IMR-90 (cell line): Measurements from ENCODE around the gene BCL11B. TPM values are rescaled to one million over a fixed set of nuclear protein-coding genes. Genes with fewer than 3 reads are reported as not detected.

ENCODE experiments used
- ATAC-seq: fragments of 200-7000 bp; cut with Tn5 transposase; 2 replicates; pipeline ENCODE4 v1.9.1; 2020; ENCODE audit warnings: low read depth, mild to moderate bottlenecking, moderate library complexity
- BruUV-seq: library from RNA; stranded (reverse); fragments of 400-500 nt; replicated peaks from 2 replicates; lab custom pipeline; 2021; lab: Mats Ljungman, UMichigan
- CTCF ChIA-PET: fragments of 300-600 bp; formaldehyde crosslinking; extraction: SDS; loops from one replicate; lab custom pipeline; 2021; ENCODE audit warnings: antibody characterized with exemption; lab: Yijun Ruan, JAX
- POLR2A ChIA-PET: fragments of 300-600 bp; sonication (Branson Sonifier 250); formaldehyde crosslinking; loops from one replicate; lab custom pipeline; 2022; ENCODE audit warnings: antibody characterized with exemption; ENCODE audit not compliant: unreplicated experiment; lab: Charles Lee
- DNase-seq: peaks from one replicate; pipeline ENCODE4 v3.0.0; 2013
- H2AFZ ChIP-seq: replicated peaks from 2 replicates; pipeline ENCODE3; 2013; ENCODE audit warnings: low read length, mild to moderate bottlenecking; ENCODE audit not compliant: poor library complexity
- H2AK5ac ChIP-seq: 2 replicates; pipeline ENCODE4 v1.6.1; 2013; ENCODE audit warnings: low read depth, low read length, inconsistent platforms
- H2AK9ac ChIP-seq: replicated peaks from 2 replicates; pipeline ENCODE3; 2013; ENCODE audit warnings: mild to moderate bottlenecking, low read depth, low read length, moderate library complexity; ENCODE audit not compliant: poor library complexity
- H2BK120ac ChIP-seq: 2 replicates; pipeline ENCODE4 v1.6.1; 2013; ENCODE audit warnings: low read depth, low read length, inconsistent platforms
- H2BK15ac ChIP-seq: 3 replicates; pipeline ENCODE4 v1.6.1; 2013; ENCODE audit warnings: low read depth, low read length, inconsistent platforms
- H2BK20ac ChIP-seq: 2 replicates; pipeline ENCODE4 v1.6.1; 2013; ENCODE audit warnings: low read depth, mild to moderate bottlenecking, inconsistent platforms, low read length, moderate library complexity
- H2BK5ac ChIP-seq: 2 replicates; pipeline ENCODE4 v1.6.1; 2013; ENCODE audit warnings: mild to moderate bottlenecking, low read depth, low read length, inconsistent platforms; ENCODE audit not compliant: poor library complexity, severe bottlenecking
- H3K14ac ChIP-seq: replicated peaks from 2 replicates; pipeline ENCODE4 v1.6.1; 2013; ENCODE audit warnings: low read depth, low read length, inconsistent platforms
- H3K18ac ChIP-seq: 2 replicates; pipeline ENCODE4 v1.6.1; 2013; ENCODE audit warnings: low read depth, low read length, control low read depth
- H3K23ac ChIP-seq: 2 replicates; pipeline ENCODE4 v1.6.1; 2013; ENCODE audit warnings: low read depth, low read length, inconsistent platforms
- H3K27ac ChIP-seq: 2 replicates; pipeline ENCODE4 v1.5.1; 2013; ENCODE audit warnings: mild to moderate bottlenecking, control low read depth, low read length; ENCODE audit not compliant: insufficient read depth
- H3K27me3 ChIP-seq: 2 replicates; pipeline ENCODE4 v1.6.1; 2013; ENCODE audit warnings: low read length; ENCODE audit not compliant: control insufficient read depth, insufficient read depth
- H3K36me3 ChIP-seq: 2 replicates; pipeline ENCODE4 v1.6.1; 2013; ENCODE audit warnings: low read length, mixed read lengths; ENCODE audit not compliant: control insufficient read depth, insufficient read depth
- H3K4ac ChIP-seq: 2 replicates; pipeline ENCODE4 v1.6.1; 2013; ENCODE audit warnings: low read depth, low read length, inconsistent platforms
- H3K4me1 ChIP-seq: 2 replicates; pipeline ENCODE4 v1.6.1; 2013; ENCODE audit warnings: low read length, mixed read lengths; ENCODE audit not compliant: control insufficient read depth, insufficient read depth
- H3K4me2 ChIP-seq: 2 replicates; pipeline ENCODE4 v1.6.1; 2013; ENCODE audit warnings: low read depth, mild to moderate bottlenecking, control low read depth, low read length, moderate library complexity
- H3K4me3 ChIP-seq: 2 replicates; pipeline ENCODE4 v1.5.1; 2013; ENCODE audit warnings: low read depth, mild to moderate bottlenecking, control low read depth, low read length, moderate library complexity; ENCODE audit not compliant: insufficient read depth
- H3K56ac ChIP-seq: 2 replicates; pipeline ENCODE4 v1.6.1; 2013; ENCODE audit warnings: low read length, inconsistent platforms; ENCODE audit not compliant: insufficient read depth; ENCODE audit errors: extremely low read depth
- H3K79me1 ChIP-seq, 2 experiments: 2 replicates each; pipeline ENCODE4 v1.6.1; 2013; ENCODE audit warnings: low read length in 2 of 2, inconsistent platforms in 1 of 2, low read depth in 1 of 2
- H3K9ac ChIP-seq: 2 replicates; pipeline ENCODE4 v1.6.1; 2013; ENCODE audit warnings: low read depth, low read length, control low read depth
- H3K9me1 ChIP-seq: 2 replicates; pipeline ENCODE4 v1.6.1; 2013; ENCODE audit warnings: low read length, inconsistent platforms; ENCODE audit not compliant: insufficient read depth
- H3K9me3 ChIP-seq: 2 replicates; pipeline ENCODE4 v1.6.1; 2013; ENCODE audit warnings: low read length; ENCODE audit not compliant: control insufficient read depth, insufficient read depth
- H4K20me1 ChIP-seq: 2 replicates; pipeline ENCODE4 v1.6.1; 2013; ENCODE audit warnings: low read length, inconsistent platforms; ENCODE audit not compliant: insufficient read depth
- H4K5ac ChIP-seq: 2 replicates; pipeline ENCODE4 v1.6.1; 2013; ENCODE audit warnings: mild to moderate bottlenecking, low read depth, low read length, control low read depth
- H4K8ac ChIP-seq, 2 experiments: 2 replicates each; pipeline ENCODE4 v1.6.1; 2013; ENCODE audit warnings: low read depth in 2 of 2, low read length in 2 of 2, control low read depth in 1 of 2, inconsistent platforms in 1 of 2
- H4K91ac ChIP-seq: 2 replicates; pipeline ENCODE4 v1.6.1; 2013; ENCODE audit warnings: low read depth, low read length, inconsistent platforms; ENCODE audit not compliant: insufficient read depth
- CTCF ChIP-seq: conservative IDR thresholded peaks from 2 replicates; pipeline ENCODE4 v1.5.1; 2012; ENCODE audit warnings: mild to moderate bottlenecking, low read depth, low read length, improper control_type of control experiment
- MAFK ChIP-seq: IDR thresholded peaks from 2 replicates; pipeline ENCODE4 v1.6.1; 2012; ENCODE audit warnings: low read depth, low read length, improper control_type of control experiment
- NFE2L2 ChIP-seq: fragments of 150-350 bp; IDR thresholded peaks from 2 replicates; pipeline ENCODE4 v1.6.1; 2016; ENCODE audit warnings: low read depth, mild to moderate bottlenecking, low read length
- RCOR1 ChIP-seq: IDR thresholded peaks from 2 replicates; pipeline ENCODE4 v1.6.1; 2012; ENCODE audit warnings: mild to moderate bottlenecking, low read length, improper control_type of control experiment; ENCODE audit not compliant: insufficient replicate concordance
- SMC3 ChIP-seq: fragments of 150-350 bp; IDR thresholded peaks from 2 replicates; pipeline ENCODE4 v1.6.1; 2016; ENCODE audit warnings: low read depth, mild to moderate bottlenecking, antibody characterized with exemption, low read length, moderate library complexity
- WGBS, 2 experiments: methylation state at CpG; one replicate each; pipeline versions ENCODE4 v1.1.5 to v1.1.7; 2013; ENCODE audit warnings: missing lambda C conversion rate in 2 of 2; ENCODE audit not compliant: insufficient read length in 1 of 2; ENCODE audit errors: extremely low coverage in 2 of 2; 5-methylcytosine and 5-hydroxymethylcytosine counted together
- dilution Hi-C: fragments of 300-500 bp; cut with HindIII; formaldehyde crosslinking; loops from one replicate; pipeline ENCODE4 v1.14.3; 2018; ENCODE audit warnings: low sequenced_read_pairs; ENCODE audit not compliant: unreplicated experiment
- in situ Hi-C: fragments of 300-500 bp; cut with MboI; formaldehyde crosslinking; loops from 3 replicates; pipeline ENCODE4 v1.14.3; 2019; ENCODE audit warnings: low sequenced_read_pairs, inconsistent platforms, mixed read lengths
- intact Hi-C: fragments of 100-400 bp; cut with micrococcal nuclease; formaldehyde crosslinking; loops from 2 replicates; pipeline ENCODE4 v1.10.0; 2022
- polyA plus RNA-seq, 3 experiments: library from polyadenylated mRNA; depleted of rRNA; stranded (reverse); fragments of >200 nt; gene quantifications; 2 replicates each; pipeline ENCODE4 v1.2.3, GENCODE V29; 2012; ENCODE audit warnings: low replicate concordance in 1 of 3
- total RNA-seq: library from RNA; depleted of rRNA; stranded (reverse); fragments of >200 nt; gene quantifications from 2 replicates; pipeline ENCODE4 v1.2.3, GENCODE V29; 2012

The BCL11B gene
- total and polyA plus RNA-seq, 2 of the 4 experiments (the other 2 are of a cell fraction): under 0.01 TPM; not detected in 1

- ChIA-PET CTCF (no interaction called here), POLR2A (no interaction called here)
- H4K91ac ChIP-seq: no peak overlapping the region
- 16% methylated on average over 3 of the region's 5 CpGs; no CpG with 5 or more reads in 1 of the 2 experiments for WGBS, 2 experiments
- no peak overlapping the region for H2AK5ac ChIP-seq
- BruUV-seq: no TSS peak
- no peak overlapping the region for H3K4ac ChIP-seq
- H3K23ac ChIP-seq: no peak overlapping the region
- DNase-seq: no peak
- H3K14ac ChIP-seq: no peak overlapping the region
- no peak overlapping the region for H3K27ac ChIP-seq
- H3K79me1 ChIP-seq: no peaks in the 10 kb centered on the region
- H3K36me3 ChIP-seq: no peaks in the 10 kb centered on the region
- no peak overlapping the region for H2BK5ac ChIP-seq
- no peak overlapping the region for H3K9ac ChIP-seq
- dilution Hi-C loops (no loop called here), in situ Hi-C loops (no loop called here), intact Hi-C loops (no loop called here)
- no peak overlapping the region for H2BK120ac ChIP-seq
- no peak overlapping the region for H2BK20ac ChIP-seq
- H3K4me3 ChIP-seq: no peak overlapping the region
- H4K20me1 ChIP-seq: no peaks in the 10 kb centered on the region
- no peaks in the 10 kb centered on the region for H3K9me3 ChIP-seq
- no peak overlapping the region for H4K8ac ChIP-seq
- no peak overlapping the region for H2BK15ac ChIP-seq
- TF ChIP-seq SMC3 (no peak), CTCF (no peak), MAFK (no peak), NFE2L2 (no peak), RCOR1 (no peak)
- H3K9me1 ChIP-seq: no peaks in the 10 kb centered on the region
- no peak overlapping the region for H2AFZ ChIP-seq
- peaks cover 8% of the 10 kb centered on the region for H3K27me3 ChIP-seq
- H3K18ac ChIP-seq: no peak overlapping the region
- H3K4me2 ChIP-seq: no peak overlapping the region
- H3K4me1 ChIP-seq: no peaks in the 10 kb centered on the region
- no peak overlapping the region for H3K56ac ChIP-seq
- no peak overlapping the region for H4K5ac ChIP-seq
- no peak overlapping the region for H2AK9ac ChIP-seq
- ATAC-seq: no peak
These were observed 23.2 kb downstream of the BCL11B start for GRCh38 chr14:99248761-99249171.
